Stimulated activated CD4-positive, alpha-beta T cell treated with anti-CD3 and anti-CD28 coated beads, Interleukin-15, amount 100 ng/mL, for 1 hour (primary cell): ENCODE measurements around the gene STAT2.
"Not testable (repeated sequence)": the region's sequence is repeated elsewhere in the genome, so short reads cannot be mapped to it uniquely, and the experiment has no call there.

Experiments used
- DNase-seq, 2 donors: peaks; one replicate each; pipeline ENCODE4 v3.0.0-alpha.2; 2020; ENCODE audit warnings: low read depth in 1 of 2, low spot score in 1 of 2

STAT2 gene

GRCh38 chr12:56359851-56360767, at the start of gene STAT2:
Gene STAT2, minus strand, starts transcription at chr12:56360107. Its CDS starts 3,536 bp downstream, at chr12:56356571.
- peak; percentile 96 to 98 for DNase-seq

GRCh38 chr12:56408799-56409417, 49.0 kb upstream of the STAT2 start:
- DNase-seq, result no peak

DNA sequence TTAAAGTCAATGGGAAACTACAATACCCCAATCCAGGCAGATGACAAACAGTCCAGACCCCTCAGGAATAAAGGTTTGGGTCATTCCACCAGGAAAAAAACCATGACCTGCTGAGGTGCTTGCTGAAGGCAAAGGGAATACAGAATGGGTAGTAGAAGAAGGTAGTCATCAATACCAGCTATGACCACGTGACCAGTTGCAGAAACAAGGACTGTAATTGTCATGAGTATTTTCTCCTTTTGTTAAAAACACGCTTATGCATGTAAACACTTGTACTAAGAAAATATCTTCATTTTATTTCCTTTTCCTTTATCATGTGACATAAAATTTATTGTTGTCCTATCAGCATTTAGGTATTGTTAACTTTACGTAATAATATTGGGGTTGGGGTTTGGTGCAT, 44.3 kb upstream of the STAT2 start:
- not testable (repeated sequence) for DNase-seq

DNA sequence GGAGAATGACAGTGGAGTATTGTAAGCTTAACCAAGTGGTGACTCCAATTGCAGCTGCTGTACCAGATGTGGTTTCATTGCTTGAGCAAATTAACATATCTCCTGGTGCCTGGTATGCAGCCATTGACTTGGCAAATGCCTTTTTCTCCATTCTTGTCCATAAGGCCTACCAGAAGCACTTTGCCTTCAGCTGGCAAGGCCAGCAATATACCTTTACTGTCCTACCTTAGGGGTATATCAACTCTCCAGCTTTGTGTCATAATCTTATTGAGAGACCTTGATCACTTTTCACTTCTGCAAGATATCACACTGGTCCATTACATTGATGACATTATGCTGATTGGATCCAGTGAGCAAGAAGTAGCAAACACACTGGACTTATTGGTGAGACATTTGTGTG, 41.7 kb upstream of the STAT2 start:
- DNase-seq, result not testable (repeated sequence)

DNA sequence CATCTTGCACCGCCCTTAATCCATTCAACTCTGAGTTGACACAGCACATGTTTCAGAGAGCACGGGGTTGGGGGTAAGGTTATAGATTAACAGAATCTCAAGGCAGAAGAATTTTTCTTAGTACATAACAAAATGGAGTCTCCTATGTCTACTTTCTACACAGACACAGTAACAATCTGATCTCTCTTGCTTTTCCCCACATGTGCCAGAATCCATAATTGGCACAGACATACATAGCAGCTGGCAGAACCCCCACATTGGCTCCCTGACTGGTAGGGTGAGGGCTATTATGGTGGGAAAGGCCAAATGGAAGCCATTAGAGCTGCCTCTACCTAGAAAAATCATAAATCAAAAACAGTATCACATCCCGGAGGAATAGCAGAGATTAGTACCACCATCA, 41.2 kb upstream of the STAT2 start:
- not testable (repeated sequence) for DNase-seq

- not testable (repeated sequence) for DNase-seq
Observed at GRCh38 chr12:56399466-56399865, 39.6 kb upstream of the STAT2 start.

GRCh38 chr12:56398324-56398723, 38.4 kb upstream of the STAT2 start:
- DNase-seq, result no peak

DNA sequence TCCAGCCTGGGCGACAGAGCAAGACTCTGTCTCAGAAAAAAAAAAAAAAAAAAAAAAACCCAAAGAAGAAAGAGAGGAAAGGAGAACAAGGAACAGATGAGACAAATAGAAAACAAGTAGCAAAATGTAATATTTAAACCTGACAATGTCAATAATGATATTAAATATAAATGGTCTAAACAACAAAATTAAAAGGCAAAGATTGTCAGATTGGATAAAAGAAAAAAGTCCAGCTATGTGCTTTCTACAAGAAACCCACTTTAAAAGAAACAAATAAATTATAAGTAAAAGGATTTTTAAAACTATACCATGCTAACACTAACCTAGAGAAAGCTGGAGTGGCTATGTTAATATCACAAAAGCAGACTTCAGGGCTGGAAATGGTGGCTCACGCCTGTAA, 32.4 kb upstream of the STAT2 start:
- no peak for DNase-seq

DNA sequence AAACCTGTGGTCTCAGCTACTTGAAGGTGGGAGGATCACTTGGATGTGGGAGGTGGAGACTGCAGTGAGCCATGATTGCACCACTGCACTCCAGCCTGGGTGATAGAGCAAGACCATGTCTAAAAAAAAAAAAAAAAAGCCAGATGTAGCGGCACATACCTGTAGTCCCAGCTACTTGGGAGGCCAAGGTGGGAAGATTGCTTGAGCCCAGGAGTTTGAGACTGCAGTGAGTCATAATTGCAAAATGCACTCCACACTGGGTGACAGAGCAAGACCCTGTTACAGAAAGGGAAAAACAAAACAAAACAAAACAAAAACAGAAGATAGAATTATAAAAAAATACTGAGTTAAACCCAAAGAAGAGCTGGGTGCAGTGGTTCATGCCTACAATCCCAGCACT, 31.8 kb upstream of the STAT2 start:
- DNase-seq, result no peak

DNA sequence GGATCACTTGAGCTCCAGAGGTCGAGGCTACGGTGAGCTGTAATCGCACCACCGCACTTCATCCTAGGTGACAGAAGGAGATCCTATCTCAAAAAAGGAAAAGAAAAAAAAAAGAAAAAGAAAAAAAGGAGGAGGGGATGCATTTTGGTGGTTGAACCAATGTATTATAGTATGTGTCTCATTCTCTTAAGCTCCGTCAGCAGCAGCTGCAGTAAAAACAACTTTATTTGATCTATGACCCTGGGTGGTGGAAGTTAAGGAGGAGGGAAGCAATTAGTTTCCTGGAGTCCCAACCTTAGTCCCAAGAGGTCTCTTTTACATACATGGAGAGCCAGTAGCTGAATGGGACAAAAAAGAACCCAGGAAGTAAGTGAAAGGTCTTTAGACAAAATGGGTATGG, 29.5 kb upstream of the STAT2 start:
- DNase-seq, result no peak

DNA sequence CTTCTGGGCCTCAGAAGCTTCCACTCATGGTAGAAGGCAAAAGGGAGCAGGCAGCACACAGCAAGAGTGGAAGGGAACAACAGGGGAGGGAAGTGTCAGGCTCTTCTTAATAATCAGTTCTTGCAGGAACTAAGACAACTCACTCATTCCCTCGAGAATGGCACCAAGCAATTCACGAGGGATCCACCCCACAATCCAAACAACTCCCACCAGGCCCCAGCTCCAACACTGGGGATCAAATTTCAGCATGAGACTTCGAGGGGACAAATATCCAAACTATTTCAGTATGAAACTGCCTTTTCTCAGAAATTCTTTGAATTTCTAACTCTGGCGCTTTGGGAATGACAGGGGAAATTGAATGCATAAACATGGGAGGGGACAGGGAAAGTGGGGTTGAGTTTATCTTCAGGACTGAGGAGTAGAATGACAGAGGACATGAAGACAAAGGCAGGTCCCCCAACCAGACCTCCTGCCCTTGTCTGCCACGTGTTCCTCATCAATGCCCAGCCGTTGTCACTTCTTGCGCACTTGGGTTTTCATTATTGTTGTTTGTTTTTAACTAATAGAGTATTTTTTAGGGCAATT, 27.3 kb upstream of the STAT2 start:
- no peak for DNase-seq

GRCh38 chr12:56385873-56386272, 26.0 kb upstream of the STAT2 start:
- DNase-seq, result no peak

GRCh38 chr12:56382611-56383010, 22.7 kb upstream of the STAT2 start:
- DNase-seq, result no peak

GRCh38 chr12:56377989-56378316, 18.0 kb upstream of the STAT2 start:
- DNase-seq, result no peak

DNA sequence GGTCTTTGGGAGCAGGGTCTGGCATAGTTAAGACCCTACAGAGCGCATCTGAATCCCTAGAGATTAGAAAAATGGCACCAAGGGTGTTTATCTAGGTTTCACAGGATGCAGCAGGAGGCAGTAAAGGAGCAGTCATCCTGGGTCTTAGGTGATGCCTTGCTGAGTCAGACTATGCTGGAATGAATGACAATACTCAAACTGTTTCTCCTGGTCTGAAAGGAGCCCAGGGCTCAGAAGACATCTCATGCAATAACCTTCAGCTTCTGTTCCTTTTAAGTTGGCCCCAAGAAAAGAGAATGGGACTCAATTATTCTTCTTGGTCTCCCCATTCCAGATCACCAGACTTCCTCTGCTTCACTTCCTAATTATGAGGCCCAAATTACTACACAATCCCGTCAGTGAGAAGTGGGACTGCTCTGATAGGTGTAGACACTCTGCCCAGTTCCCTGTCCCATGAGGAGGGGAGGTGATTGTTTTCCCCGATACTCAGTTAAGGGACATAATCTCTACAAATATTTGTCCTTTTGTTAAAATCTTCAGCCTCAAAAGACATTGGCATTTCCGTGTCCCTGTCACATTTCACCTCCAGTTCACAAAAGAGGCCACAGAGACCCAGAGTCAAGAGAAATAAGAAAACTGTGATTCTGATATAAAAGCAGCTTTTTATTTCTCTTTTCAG, 17.5 kb upstream of the STAT2 start:
- DNase-seq, result no peak

GRCh38 chr12:56375598-56376434, 15.9 kb upstream of the STAT2 start:
- DNase-seq, result no peak

DNA sequence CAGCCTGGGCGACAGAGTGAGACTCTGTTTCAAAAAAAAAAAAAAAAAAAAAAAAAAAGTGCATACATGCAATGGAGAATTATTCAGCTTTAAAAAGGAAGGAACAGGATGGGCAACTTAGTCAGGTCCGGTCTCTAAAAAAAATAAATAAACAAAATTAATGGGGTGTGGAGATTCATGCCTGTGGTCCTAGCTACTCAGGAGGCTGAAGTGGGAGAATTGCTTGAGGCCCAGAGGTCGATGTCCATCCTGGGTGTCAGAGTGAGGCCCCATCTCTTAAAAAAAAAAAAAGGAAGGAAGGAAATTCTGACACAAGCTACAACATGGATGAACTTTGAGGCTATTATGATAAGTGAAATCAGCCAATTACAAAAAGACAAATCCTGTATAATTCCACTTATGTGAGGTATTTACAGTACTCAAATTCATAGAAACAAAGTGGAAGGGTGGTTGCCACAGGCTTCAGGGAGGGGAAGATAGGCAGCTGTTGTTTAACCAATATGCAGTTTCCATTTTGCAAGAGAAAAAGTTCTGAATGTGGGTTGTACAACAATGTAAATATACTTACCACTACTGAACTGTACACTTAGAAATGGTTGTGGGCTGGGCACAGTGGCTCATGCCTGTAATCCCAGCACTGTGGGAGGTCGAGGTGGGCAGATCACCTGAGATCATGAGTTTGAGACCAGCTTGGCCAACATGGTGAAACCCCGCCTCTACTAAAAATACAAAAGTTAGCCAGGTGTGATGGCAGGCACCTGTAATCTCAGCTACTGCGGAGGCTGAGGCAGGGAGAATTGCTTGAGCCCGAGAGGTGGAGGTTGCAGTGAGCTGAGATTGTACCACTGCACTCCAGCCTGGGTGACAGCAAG, 15.1 kb upstream of the STAT2 start:
- no peak for DNase-seq

DNA sequence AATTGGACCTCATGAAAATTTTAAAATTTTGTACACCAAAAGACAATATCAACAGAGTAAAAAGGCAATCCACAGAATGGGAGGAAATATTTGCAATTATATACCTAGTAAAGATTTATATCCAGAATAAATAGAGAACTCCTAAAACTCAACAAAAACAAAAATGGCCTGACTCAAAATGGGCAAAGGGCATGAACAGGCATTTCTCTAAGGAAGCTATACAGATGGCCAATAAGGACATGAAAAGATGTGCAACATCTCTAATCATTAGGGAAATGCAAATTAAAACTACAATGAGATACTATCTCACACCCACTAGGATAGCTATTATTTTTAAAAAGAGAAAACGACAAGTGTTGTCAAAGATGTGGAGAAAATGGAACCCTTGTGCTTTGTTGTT, 13.6 kb upstream of the STAT2 start:
- no peak for DNase-seq

DNA sequence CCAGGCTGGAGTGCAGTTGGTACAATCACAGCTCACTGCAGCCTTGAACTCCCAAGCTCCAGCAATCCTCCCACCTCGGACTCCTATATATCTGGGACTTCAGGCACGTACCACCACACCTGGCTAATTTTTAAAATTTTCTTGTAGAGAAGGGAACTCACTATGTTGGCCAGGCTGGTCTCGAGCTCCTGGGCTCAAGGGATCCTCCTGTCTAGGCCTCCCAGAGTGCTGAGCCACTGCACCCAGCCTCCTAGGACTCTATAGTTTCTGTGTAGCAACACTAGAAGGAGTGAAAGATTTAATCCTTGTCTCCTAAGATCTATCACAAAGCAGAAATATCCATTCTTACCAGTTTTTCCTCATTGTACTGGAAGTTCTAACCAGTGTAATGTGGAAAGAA, 7.0 kb upstream of the STAT2 start:
- DNase-seq, result no peak
